NCI-H2196 treated with DMSO at 0.1 percent for 48 hours (cell line): ENCODE measurements around the gene GOLGA1.
"Not testable (repeated sequence)": the region's sequence is repeated elsewhere in the genome, so short reads cannot be mapped to it uniquely, and the experiment has no call there.

Experiments
- DNase-seq: peaks from one replicate; lab custom pipeline; 2025; ENCODE audit not compliant: unreplicated experiment; lab: John Stamatoyannopoulos, UW

The GOLGA1 gene

DNA sequence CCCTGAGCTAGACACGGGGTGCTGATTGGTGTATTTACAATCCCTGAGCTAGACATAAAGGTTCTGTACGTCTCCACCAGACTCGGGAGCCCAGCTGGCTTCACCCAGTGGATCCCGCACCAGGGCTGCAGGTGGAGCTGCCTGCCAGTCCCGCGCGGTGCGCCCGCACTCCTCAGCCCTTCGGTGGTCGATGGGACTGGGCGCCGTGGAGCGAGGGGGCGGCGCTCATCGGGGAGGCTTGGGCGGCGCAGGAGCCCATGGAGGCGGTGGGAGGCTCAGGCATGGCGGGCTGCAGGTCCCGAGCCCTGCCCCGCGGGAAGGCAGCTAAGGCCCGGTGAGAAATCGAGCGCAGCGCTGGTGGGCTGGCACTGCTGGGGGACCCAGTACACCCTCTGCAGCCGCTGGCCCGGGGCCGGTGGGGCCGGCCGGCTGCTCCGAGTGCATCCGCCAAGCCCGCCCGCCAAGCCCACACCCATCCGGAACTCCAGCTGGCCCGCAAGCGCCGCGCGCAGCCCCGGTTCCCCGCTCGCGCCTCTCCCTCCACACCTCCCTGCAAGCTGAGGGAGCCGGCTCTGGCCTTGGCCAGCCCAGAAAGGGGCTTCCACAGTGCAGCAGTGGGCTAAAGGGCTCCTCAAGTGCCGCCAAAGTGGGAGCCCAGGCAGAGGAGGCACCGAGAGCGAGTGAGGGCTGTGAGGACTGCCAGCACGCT lies 102.2 kb downstream of the GOLGA1 start:
- DNase-seq = not testable (repeated sequence)

DNA sequence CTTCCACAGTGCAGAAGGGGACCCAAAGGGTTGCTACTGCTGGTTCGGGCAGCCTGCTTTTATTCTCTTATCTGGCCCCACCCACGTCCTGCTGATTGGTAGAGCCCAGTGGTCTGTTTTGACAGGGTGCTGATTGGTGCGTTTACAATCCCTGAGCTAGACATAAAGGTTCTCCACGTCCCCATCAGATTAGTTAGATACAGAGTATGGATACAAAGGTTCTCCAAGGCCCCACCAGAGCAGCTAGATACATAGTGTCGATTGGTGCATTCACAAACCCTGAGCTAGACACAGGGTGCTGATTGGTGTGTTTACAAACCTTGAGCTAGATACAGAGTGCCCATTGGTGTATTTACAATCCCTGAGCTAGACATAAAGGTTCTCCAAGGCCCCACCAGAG lies 102.8 kb downstream of the GOLGA1 start:
- not testable (repeated sequence) for DNase-seq

DNA sequence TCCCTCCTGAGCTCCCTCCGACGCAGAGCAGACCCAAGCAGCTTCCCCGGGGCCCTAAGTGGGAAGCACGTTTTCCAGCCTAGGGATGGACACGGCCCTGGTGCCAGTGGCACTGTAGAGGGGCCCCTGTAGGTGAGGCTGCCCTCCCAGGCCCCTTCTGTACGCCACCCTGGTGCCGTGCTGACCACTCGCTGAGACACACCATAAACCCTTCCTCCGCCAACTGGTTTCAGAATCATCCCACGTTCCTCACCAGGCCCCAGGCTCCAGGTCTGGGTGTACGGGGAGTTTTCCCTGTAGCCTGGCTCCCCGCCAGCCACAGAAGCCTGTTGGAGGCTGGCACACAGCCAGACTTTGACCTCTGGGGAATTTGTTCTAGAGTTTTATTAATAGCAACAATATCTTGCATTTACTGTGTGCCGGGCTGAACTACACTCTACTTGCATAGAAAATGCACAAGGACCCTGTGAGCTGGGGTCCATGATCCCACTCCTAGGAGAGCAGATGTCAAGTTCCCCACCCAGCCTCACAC lies 105.8 kb downstream of the GOLGA1 start:
- no peak for DNase-seq

DNA sequence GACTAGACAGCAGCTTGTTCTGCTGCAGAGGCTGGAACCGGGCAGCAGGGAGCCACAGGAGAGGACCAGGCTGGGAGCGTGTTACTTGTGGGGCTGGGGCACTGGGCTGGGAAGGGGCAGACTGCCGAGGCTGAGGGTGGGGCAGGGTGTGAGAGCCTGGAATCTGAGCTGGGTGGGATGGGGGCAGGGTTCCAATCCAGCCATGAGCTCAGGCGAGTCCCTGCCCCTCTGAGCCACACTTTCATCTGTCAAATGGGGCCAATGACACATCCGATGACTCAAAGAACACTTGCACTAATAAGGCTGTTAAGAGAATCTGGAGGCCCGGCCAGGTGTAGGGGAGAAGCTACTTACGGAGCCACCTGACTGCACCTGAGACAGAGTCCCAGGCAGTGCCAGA lies 106.3 kb downstream of the GOLGA1 start:
- no peak for DNase-seq

DNA sequence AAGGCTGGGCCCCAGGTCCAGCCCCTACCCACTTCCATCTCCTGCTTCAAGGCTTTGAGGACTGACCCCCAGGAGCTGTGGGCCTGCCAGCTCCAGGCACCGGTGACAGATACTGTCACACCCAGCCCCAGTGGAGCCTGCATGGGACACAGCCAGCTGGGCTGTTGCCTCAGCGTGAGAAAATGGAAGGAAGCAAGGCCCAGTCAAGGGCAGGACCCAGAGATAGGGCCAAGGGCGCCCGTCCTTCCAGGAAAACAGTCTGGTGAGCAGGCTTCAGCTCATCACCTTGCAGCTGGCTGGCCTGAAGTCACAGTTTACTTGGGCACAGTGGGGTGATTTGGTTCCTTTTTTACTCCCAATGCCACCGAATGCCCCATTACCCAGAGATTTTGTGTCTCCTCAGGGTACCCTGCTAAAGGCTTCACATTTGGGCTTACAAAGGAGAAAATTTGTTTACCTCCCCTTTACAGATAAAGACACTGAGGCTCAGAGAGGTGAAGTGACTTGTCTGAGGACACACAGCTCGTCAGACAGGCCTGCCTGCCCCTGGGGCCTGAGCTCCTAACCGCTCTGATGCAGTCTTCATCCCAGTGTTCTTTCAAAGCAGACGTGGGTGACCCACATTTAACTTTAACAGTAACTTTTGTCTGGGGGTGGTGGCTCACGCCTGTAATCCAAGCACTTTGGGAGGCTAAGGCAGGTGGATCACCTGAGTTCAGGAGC lies 109.1 kb downstream of the GOLGA1 start:
- DNase-seq = no peak

DNA sequence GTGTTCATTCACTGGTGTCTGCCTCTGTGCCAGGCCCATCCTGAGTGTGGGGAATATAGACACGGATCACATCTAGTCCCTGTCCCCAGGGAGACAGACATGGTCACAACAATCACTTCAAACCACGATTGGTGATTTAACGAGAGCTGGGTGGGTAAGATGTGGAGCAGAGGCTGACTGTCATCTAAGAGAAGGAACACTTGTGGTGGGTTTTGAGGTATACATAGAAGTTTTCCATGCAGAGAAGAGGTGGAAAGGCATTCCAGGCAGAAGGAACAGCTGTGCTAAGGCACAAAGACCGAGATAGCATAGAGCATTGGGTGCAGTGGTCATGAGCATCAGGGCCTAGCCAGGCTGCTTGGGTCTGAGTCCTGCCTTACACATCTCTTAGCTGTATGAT lies 110.3 kb downstream of the GOLGA1 start:
- DNase-seq = no peak

DNA sequence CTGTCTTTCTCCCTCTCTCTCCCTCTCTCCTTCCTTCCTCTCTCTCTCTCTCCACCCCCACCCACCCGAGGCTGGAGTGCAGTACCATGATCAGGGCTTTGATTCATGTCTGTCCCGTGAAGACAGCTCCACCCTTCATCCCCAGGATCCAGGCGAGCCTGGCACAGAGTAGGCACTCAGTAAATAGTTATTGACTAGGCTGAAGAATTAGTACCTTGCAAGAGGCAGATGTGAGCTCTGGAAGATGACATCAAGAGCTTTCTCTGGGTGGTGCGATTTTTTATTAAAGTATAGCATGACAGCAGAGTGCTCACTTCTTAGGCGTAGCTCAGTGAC lies 111.6 kb downstream of the GOLGA1 start:
- DNase-seq = no peak

DNA sequence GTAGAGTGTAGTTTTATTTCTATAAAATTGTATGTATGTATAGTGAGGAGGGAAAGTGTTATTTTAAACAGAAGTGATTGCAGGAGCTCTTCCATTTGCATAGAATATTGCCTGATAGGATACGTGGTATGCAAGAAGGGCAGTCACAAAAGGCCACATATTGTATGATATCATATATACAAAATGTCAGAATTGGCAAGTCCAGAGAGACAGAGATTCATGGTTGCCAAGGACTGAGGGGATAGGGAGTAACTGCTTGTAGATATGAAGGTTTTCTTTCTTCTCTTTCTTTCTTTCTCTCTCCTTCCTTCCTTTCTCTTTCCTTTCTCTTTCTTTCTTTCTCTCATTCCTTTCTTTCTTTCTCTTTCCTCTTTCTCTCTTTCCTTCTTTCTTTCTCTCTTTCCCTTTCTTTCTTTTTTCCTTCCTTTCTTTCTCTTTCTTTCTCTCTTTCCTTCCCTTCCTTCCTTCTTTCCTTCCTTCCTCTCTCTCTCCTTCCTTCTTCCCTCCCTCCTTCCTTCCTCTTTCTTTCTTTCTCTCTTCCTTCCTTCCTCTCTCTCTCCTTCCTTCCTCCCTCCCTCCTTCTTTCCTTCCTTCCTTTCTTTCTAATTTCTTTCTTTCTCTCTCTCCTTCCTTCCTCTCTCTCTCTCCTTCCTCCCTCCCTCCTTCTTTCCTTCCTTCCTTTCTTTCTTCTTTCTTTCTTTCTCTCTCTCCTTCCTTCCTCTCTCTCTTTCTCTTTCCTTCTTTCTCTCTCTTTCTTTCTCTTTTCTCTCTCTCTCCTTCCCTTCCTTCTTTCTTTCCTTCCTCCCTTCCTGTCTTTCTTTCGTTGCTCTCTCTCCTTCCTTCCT lies 112.2 kb downstream of the GOLGA1 start:
- no peak for DNase-seq
